ENCODE data around the gene S100PBP.

Gene S100PBP

DNA sequence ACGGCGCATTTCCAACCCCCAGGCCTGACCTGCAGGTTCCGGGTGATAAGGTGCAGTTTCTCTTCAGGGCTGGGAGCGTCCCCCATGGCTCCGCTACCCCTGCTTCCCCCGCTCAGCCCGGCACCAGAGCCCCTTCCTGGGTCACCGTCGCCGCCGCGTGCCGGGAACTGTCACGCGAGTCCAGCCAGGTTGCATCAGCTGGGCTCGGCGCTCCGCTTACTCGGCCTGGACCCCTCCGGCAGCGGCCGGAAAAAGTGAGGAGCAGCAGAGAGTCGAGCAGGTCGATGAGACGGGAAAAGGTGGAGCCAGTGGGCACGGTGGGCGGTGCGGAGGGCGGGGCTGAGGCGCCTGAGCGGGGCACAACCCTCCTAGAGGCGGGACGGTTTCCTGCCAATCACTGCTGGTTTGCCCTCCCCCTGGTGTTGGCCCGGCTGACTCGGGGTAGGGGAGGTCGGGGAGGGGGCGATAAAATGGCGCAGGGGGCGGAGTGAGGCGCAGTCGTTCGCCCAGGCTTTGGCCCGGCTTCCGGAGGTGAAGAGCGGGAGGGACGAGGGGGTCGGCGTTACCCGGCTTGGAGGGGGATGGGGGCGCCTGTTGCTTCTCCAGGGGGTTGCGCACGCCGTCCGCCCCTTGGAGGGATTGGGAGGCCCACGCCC lies at the start of gene S100PBP, which contains the start of gene YARS1:
Gene S100PBP, plus strand, starts transcription at position 495 of the 656 bp plus-strand sequence. CDS start 8,447 bp downstream, outside the sequence.
Gene YARS1, minus strand, starts transcription at position 200 of the 656 bp plus-strand sequence. Its CDS starts 114 bp downstream, at position 86.
- peak; percentile 100 for DNase-seq

DNA sequence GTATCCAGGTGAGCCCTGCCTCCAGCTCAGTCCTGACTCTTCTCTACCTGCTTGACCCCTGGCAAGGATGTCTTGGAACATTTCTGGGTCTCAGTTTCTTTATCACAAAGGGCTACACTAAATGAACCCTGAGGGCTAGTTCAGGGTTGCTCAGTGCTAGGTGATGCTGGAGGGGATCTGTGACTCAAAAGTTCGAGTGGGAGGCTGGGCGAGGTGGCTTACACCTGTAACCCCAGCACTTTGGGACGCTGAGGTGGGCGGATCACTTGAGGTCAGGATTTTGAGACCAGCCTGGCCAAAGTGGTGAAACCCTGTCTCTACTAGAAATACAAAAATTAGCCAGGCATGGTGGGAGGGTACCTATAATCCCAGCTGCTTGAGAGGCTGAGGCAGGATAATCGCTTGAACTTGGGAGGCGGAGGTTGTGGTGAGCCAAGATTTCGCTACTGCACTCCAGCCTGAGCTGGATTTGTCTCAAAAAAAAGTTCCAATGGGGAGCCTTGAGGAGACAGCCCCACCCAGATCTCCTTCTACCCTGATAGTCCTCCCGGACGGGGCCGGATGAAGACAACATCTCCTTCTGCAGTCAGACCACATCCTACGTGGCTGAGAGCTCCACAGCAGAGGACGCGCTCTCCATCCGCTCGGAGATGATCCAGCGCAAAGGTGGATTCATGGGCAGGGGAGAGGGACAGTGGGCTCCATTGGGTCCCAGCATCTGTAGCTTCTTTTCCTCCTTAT lies 49.2 kb upstream of the S100PBP start:
- DNase-seq, result no peak

DNA sequence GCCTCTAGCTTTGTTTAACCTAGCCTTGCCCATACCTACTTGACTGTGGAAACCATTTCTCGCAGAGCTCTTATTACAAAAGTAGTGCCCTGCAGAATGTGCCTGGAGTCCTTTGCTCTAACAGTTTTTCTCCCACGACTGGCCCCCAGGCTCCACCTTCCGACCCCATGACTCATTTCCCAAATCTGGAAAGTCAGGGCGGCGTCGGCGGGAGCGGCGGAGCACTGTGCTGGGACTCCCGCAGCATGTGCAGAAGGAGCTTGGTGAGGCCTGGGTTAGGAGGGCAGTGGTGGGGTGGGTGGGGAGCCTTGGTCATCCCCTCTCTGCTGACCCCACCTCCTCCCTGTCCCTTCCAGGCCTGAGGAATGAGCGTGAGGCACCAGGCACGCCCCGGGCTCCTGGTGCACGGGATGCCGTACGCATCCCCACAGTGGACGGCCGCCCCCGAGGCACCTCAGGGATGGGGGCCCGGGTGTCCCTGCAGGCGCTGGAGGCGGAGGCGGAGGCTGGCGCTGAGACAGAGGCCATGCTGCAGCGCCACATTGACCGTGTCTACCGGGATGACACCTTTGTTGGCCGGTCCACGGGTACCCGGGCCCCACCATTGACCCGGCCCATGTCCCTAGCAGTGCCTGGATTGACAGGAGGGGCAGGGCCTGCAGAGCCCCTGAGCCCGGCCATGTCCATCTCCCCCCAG lies 47.8 kb upstream of the S100PBP start:
- no peak for DNase-seq

DNA sequence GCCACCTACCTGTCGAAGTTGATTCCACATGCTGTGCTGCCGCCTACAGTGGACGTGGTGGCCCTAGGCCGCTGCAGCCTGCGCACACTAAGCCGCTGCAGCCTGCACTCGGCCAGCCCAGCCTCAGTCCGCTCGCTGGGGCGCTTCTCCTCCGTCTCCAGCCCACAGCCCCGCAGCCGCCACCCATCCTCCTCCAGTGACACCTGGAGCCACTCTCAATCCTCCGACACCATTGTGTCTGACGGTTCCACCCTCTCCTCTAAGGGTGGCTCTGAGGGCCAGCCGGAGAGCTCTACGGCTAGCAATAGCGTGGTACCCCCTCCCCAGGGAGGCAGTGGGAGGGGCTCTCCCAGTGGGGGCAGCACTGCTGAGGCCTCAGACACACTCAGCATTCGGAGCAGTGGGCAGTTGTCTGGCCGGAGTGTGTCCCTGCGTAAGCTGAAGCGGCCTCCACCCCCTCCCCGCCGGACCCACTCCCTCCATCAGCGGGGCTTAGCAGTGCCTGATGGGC lies 47.2 kb upstream of the S100PBP start:
- no peak for DNase-seq

DNA sequence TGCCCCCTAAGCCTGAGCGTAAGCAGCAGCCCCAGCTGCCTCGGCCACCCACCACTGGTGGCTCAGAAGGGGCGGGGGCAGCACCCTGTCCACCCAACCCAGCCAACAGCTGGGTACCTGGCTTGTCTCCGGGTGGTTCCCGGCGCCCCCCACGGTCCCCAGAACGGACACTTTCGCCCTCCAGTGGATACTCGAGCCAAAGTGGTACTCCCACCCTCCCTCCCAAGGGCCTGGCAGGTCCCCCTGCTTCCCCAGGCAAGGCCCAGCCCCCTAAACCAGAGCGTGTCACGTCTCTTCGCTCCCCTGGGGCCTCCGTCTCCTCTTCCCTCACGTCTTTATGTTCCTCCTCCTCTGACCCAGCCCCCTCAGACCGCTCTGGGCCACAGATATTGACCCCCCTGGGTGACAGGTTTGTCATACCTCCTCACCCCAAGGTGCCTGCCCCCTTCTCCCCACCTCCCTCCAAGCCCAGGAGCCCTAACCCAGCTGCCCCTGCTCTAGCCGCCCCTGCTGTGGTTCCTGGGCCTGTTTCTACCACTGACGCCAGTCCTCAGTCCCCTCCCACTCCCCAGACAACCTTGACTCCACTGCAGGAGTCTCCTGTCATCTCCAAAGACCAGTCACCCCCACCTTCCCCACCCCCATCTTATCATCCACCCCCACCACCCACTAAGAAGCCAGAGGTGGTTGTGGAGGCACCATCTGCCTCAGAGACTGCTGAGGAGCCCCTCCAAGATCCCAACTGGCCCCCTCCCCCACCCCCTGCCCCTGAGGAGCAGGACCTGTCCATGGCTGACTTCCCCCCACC lies 46.5 kb upstream of the S100PBP start:
- DNase-seq, result no peak

DNA sequence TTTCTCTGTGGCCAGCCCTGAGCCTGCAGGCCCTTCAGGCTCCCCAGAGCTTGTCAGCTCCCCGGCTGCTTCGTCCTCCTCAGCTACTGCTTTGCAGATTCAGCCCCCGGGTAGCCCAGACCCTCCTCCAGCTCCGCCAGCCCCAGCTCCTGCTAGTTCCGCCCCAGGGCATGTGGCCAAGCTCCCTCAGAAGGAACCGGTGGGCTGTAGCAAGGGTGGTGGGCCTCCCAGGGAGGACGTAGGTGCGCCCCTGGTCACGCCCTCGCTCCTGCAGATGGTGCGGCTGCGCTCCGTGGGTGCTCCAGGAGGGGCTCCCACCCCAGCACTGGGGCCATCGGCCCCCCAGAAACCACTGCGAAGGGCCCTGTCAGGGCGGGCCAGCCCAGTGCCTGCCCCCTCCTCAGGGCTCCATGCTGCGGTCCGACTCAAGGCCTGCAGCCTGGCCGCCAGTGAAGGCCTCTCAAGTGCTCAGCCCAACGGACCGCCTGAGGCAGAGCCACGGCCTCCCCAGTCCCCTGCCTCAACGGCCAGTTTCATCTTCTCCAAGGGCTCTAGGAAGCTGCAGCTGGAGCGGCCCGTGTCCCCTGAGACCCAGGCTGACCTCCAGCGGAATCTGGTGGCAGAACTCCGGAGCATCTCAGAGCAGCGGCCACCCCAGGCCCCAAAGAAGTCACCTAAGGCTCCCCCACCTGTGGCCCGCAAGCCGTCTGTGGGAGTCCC lies 45.7 kb upstream of the S100PBP start:
- DNase-seq, result no peak

DNA sequence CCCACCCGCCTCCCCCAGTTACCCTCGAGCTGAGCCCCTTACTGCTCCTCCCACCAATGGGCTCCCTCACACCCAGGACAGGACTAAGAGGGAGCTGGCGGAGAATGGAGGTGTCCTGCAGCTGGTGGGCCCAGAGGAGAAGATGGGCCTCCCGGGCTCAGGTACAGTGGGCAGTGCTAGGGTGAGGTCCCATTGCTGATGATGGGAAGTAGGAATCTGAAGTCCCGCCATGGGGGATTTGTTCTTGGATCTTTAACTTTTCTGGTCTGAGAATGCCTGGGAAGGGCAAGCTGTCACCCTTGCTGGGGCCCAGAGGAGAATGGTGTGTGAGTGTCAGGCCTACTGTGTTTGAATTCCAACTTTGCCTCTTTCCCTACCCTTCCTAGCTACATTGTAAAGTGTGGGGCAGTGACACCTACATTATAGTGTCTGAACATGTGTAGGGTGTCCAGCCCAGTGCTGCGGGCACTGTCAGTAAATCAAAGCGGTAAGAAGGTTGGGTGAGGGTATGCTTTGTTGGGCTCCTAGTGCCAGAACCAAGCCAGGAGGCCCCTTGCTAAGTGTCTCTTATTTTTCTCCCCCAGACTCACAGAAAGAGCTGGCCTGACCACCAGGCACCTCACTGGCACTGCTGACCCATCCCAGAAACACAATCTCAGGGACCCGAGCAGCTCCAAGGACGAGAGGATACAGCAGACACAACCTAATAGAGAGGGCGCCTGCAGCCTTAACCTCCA lies 45.0 kb upstream of the S100PBP start:
- no peak for DNase-seq

DNA sequence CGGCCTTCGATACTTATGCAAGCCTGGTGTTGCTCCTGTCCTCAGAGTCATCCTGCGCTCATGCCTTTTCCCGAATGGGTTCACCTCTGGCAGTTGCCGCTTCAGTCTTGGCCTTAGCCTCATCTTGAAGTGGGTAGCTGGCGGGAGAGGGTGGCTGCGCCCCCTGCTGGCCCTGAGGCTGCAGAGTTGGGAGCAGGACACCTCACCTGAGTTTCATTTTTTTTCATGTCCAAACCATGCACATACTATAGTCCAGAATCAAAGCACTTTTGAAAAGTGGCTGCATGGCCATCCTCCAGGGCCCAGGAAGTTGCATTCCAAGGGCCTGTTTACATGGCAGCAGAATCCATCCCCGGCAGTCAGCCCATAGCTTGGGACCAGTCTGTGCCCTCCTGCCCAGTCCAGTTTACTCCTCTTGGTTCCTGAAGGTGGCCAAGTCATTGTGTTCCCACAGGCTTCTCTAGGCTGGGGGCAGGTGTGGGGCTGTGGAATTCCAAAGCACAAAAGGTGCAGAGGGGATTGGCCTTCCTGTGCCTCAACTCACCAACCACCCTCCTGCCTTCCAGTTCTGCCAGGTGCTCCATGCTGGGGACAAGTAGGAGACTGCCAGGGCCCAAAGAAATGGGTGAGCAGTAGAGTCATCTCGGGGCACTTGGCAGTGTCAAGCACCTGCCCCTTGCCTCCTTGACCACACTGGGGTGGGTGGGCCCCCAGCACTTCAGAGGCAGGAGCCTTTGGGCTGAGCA lies 44.3 kb upstream of the S100PBP start:
- peak; percentile 85 for DNase-seq

DNA sequence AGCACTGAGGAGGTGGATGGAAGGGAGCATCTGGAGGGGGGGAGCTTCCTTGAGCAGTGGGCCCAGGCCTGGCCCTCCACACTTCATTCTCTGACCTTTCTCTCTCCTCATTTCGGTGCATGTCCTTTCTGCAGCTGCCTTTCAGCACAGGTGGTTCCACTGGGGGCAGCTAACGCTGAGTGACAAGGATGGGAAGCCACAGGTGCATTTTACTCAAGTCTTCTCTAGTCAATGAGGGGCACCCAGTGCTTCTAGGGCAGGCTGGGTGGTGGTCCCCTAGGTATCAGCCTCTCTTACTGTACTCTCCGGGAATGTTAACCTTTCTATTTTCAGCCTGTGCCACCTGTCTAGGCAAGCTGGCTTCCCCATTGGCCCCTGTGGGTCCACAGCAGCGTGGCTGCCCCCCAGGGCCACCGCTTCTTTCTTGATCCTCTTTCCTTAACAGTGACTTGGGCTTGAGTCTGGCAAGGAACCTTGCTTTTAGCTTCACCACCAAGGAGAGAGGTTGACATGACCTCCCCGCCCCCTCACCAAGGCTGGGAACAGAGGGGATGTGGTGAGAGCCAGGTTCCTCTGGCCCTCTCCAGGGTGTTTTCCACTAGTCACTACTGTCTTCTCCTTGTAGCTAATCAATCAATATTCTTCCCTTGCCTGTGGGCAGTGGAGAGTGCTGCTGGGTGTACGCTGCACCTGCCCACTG lies 43.5 kb upstream of the S100PBP start:
- no peak for DNase-seq

DNA sequence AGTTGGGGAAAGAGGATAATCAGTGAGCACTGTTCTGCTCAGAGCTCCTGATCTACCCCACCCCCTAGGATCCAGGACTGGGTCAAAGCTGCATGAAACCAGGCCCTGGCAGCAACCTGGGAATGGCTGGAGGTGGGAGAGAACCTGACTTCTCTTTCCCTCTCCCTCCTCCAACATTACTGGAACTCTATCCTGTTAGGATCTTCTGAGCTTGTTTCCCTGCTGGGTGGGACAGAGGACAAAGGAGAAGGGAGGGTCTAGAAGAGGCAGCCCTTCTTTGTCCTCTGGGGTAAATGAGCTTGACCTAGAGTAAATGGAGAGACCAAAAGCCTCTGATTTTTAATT lies 43.0 kb upstream of the S100PBP start:
- DNase-seq, result no peak

DNA sequence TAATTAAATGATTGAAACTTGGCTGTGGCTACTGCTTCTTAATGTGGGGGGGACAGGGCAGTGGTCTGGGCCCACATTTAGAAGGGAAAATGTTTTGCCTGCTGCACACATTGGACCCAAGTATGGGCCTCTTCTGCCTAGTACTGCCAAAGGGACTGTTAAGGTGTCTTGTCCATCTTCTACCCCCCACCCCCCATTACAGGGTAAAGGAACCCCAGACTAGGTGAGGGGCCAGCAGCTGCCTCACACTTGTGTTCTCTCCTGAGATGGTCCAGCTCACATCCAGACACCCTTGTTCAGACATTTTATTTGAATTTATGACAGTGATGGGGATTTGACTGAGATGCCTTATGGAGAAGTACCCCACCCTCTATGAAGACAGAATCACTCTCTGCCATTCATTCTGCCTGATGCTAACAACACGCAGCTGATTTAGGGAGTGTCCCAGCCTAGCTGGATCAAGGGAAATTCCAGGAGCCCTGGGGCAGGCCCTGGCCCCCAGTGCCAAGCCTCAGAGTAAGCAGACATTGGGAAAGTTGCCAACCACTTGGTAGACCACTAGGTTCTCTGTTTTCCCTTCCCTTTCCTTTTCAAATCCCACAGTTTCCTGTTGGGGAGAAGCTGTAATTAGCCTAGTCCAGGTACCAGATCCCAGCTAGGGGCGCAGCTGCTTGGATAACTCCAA lies 42.4 kb upstream of the S100PBP start:
- DNase-seq, result no peak

DNA sequence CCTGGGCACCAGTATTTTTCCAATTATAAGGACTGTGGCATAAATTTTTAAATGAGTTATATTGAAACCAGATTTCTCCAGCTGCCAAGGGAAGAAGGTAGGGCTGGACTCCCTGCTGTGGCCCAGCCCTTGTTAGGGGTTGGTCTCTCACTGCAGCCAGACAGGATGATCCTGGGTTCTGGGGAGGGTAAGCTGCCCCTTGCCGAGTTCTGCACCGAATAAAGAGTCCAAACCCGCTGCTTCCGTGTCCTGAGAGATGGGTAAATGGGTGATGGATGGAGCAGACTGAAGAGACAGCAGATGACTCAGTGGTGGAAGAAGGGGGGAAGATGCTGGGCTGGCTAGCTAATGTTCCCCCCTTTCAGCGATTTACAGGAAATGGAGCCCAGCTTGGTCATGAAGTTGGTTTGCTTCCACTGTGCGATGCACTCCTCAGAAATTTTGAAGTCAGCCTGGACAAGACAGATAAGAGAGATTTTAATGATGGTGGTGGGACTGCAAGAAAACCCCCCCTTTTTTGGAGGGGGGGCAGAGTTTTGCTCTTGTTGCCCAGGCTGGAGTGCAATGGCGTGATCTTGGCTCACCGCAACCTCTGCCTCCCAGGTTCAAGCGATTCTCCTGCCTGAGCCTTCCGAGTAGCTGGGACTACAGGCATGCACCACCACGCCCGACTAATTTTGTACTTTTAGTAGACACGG lies 41.7 kb upstream of the S100PBP start:
- DNase-seq, result no peak

DNA sequence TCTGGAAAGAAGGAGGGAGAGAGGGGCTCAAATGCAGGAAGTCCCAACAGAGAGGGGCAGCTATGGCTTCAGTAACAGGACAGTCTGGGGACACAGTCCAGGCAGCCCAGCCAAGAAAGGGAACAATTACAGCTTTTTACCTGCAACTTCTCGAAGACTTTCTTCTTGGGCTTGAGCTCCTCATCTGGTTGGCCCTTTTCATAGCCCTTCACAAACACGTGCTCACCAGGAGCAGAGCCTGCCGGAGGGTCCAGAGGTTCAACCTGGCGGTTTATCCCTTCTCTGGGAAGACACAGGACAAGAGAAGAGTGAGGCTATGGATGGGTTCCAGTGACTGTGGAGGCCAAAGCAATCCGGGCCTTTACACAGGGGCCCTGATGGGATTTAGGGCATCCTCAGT lies 38.2 kb upstream of the S100PBP start:
- DNase-seq, result no peak

DNA sequence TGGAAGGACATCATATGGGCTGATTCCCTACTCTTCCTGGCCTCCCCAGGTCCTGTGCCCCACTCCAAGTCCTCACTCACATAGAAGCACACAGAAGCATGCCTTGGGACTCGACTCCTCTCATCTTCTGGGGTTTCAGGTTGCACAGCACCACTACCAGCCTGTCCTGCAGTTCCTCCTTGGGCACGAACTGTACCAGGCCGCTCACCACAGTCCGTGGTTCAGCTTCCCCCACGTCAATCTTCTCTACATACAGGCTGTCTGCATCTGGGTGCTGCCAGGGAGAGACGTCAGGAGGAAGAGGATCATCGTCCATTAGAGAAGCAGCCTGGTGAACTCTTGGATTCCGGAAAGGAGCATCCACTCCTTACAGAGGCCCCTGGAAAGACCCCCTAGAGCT lies 37.4 kb upstream of the S100PBP start:
- DNase-seq, result no peak

DNA sequence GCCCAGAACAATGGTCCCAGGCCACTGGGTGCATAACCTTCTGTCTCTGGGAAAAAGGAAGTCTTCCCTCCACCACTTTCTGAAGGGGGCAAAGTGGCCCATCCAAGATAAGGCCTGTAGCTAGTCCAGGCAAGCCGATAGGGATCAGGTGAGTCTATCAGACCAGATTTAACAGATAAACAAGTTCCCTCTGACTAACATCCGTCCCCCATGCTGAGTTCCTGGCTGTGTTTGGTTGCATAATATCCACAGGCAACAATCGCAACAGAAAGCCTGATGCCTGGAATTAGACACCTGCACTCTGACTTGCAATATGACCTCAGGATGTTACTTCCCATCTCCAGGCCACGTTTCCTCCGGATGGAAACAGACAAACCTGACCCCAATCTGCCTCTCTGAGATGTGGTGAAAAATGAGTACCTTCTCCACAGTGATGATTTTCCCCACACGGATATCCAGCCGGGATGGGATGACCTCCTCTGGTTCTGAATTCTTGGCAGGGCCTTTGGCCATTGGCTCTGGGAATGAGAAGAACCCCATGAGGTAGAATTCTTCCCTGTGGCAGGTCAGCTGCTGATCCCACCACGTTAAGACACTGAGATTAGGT lies 36.7 kb upstream of the S100PBP start:
- DNase-seq, result no peak

DNA sequence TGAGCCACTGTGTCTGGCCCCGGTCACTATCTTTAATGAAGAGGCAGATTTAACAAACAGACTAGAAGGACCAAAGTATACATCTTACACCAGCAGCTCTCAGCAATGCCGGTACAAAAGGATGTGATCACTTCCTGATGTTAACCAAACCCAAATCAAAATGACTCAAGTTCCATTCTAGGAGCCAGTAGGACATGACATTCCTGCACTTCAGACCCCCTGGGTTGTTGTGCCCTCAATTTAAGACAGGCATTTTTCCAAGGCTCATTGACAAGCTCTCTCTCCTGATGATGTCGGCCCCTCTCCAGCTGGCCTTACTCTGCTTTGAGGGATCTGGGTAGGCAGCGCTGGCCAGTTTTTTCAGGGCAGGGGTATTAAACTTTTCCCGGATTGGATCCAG lies 35.4 kb upstream of the S100PBP start:
- no peak for DNase-seq

DNA sequence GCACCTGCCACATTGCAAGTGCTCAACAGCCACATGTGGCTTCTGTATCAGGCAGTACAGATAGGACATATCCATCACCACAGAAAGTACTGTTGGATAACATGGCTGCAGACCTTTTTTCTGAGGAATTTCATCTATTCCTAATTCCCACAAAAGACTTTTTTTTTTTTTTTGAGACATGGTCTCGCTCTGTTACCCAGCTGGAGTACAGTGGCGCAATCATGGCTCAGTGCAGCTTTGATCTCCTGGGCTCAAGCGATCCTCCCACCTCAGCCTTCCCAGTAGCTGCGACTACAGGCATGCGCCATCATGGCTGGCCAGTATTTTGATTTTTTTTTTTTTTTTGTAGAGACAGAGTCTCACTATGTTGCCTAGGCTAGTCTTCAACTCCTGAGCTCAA lies 33.6 kb upstream of the S100PBP start:
- no peak for DNase-seq

DNA sequence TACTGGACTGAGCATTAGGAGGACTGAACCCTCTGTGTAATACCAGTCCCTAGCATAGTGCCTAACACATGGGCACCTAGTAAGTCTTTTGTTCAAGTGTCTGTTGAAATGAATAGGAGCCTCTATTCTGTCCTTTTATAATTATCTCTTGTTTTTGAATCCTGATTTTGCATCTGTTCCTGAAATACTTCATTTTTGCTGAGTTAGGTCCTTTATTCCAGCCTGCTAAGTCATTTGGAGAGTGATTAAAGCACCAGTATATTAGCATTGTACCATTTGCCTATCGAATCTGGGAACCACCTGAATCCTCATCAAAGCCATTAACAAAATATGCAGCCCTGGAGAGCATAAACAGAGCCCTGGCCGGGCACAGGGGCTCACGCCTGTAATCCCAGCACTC lies 32.6 kb upstream of the S100PBP start:
- no peak for DNase-seq

Data from stimulated activated CD8-positive, alpha-beta memory T cell treated with anti-CD3 and anti-CD28 coated beads, Interleukin-4, amount 100 ng/mL, for 48 hours (primary cell).